Measurements from ENCODE around the gene MAMSTR.

DNA sequence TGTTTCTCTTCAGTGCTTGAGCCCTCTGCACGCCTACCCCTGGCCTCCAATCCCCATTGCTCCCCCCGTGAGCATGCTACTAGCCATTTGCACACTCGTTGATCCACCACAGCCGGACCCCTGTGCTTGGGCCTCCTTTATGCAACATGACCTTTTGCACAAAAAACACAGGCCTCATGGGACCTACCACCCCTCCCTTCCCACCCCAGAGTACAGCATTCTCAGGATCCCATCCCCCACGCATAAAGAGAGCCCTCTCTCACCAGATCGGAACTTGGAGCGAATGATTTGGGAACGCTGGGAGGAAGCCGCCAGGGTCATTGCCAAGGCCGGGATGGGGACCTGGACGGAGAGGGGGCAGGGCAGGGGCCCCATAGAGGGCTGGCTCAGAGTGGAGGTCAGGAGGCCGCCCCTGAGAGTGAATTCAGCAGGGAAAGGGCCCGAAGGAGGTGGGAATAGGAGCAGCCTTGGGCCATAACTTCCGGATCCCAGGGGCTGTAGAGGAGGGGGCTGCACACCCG lies 754 bp downstream of the MAMSTR start:
- no peak for TF ChIP-seq POLR2A (IDR thresholded peaks at IDR 0.05)
- TF ChIP-seq, protein P1, sequence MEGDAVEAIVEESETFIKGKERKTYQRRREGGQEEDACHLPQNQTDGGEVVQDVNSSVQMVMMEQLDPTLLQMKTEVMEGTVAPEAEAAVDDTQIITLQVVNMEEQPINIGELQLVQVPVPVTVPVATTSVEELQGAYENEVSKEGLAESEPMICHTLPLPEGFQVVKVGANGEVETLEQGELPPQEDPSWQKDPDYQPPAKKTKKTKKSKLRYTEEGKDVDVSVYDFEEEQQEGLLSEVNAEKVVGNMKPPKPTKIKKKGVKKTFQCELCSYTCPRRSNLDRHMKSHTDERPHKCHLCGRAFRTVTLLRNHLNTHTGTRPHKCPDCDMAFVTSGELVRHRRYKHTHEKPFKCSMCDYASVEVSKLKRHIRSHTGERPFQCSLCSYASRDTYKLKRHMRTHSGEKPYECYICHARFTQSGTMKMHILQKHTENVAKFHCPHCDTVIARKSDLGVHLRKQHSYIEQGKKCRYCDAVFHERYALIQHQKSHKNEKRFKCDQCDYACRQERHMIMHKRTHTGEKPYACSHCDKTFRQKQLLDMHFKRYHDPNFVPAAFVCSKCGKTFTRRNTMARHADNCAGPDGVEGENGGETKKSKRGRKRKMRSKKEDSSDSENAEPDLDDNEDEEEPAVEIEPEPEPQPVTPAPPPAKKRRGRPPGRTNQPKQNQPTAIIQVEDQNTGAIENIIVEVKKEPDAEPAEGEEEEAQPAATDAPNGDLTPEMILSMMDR (IDR thresholded peaks at IDR 0.05), result no peak

All from uterus (tissue), 2 donors.